ENCODE measurements around the gene COL13A1.

Gene COL13A1

DNA sequence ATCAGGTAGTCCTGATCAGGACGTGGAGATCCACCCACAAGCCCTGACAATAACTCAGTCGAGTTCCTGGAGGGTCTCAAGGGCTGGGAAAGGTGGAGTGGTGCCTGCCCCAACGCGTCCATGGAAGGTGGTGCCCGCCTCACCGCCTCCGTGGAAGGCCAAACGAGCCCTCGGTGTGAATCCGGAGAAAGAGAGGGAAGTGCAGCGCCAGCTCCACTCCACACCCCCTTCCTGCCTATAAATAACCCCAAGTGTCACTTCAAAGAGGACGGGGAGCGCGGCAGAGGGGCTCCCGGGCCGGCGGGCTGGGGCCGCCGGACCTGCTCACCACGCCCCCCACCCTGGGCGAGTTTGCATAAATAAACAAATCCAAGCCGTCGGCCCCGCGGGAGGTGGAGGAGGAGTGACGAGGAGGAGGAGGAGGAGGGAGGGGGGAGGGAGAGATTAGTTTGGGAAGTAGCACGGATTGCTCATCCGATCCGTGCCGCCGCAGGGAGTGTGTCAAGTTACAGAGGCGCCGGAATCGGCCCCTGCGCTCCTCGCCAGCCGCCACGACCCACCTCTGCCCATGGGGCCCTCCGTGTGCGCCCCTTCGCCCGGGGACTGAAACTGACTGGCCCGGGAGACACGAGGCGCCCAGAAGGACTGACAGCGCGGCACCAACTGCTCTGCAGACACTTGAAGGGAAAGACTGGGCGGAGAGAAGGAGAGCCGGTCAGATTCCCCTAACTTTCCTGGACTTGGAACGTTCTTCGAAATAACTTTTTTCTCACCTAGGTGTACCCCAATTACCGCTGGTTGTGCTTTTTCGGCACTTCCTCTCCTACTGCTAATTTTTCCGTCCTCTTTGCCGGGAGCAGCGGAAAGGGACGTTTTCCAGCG, at the start of gene COL13A1:
Gene COL13A1, plus strand, starts transcription at position 473 of the 882 bp plus-strand sequence. CDS start 518 bp downstream, outside the sequence.
- DNase-seq (ENCODE audit: low read depth), result no peak

- DNase-seq (ENCODE audit: low read depth), result no peak
These were observed 49.2 kb upstream of the COL13A1 start for GRCh38 chr10:69752479-69752878.

GRCh38 chr10:69756279-69756678, 45.4 kb upstream of the COL13A1 start:
- no peak for DNase-seq (ENCODE audit: low read depth)

DNA sequence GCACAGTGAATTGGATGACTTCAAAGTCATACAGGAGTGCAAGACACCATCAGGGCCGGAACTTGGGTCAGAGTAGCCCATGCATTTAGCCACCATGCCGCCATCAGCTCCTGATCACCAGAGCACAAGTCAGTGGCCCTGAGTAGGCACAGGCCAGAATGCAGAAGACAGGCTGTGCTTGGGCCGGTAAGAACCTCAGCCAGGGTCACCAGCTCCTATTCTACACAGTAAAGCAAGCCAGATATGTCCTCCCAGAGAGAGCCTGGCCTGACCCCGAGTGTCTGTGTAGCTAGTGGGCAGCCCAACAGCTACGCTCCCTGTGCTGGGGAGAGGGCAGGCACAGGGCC, 44.5 kb upstream of the COL13A1 start:
- no peak for DNase-seq (ENCODE audit: low read depth)

DNA sequence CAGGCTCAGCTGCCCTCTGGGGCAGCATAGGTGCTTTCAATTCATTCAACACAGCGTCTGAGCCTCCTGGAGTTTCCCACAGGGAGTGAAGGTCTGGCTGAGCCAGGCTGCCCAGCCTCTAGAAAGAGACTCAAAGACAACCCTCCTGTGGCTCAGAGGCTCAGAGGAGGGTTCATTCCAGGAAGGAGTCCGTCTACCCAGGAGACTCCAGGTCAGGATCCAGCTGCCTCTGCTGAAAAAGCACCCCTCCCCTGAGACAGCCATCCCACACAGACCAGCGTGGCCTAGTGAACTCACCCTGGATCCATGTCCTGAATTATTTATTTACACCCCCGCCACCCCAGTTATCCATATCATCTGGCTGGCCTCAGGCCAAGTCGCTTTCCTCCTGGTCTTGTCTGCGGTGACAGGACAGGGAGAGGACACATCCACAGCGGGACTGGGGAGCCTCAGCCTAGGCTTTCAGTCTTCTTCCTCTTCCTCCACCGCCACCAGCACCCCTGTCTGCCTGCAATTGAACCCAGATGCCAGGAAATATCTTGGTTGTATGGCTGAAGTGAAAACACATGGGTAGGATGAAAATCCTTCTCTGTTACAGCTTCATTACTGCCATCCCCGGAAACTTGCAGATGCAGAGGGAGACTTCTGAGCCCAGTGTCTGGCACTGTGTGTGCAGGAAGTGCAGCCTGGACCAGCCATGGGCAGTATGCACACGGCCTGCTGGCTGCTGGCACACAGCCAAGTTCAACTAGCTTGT, 44.0 kb upstream of the COL13A1 start:
- no peak for DNase-seq (ENCODE audit: low read depth)

GRCh38 chr10:69758310-69758728, 43.4 kb upstream of the COL13A1 start:
- DNase-seq (ENCODE audit: low read depth), result no peak

- DNase-seq (ENCODE audit: low read depth), result no peak
These were observed 42.1 kb upstream of the COL13A1 start for GRCh38 chr10:69759641-69760040.

DNA sequence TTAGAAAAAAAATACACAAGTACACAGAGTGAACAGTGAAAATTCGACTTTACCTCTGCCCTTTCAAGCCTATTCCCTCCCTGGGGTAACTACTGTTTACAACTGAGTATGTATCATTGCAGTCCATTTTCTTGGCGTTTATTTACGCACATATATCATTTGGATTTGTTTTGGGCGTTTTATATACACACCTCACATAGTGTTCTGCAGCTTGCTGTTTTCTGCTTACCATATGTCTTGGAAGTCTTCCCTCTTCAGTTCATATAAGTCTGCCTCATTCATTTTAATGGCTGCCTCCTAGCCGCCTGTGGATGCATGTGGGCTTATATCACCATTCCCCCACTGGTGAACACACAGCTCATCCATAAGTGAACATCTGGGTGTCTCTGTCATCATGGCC, 41.6 kb upstream of the COL13A1 start:
- no peak for DNase-seq (ENCODE audit: low read depth)

DNA sequence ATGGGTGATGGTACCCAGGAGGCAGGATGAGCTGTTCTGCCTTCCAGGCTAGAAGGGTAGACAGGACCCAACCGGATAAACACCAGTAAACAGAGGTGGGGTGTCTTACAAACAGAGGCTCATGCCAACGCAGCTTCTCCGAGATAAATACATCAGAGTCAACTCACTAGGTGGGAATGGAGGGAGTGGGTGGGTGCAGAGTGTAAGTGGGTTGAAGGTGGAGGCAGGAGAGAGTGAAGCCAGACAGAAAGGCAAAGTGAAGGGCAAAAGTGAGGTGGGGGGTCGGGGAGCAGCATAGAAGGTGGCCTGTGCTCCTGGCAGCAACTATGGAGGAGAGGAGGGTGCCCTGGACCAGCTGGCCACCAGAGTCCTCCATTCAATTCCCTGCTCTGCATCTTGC, 40.4 kb upstream of the COL13A1 start:
- no peak for DNase-seq (ENCODE audit: low read depth)

GRCh38 chr10:69766161-69766910, 35.4 kb upstream of the COL13A1 start:
- DNase-seq (ENCODE audit: low read depth), result no peak

DNA sequence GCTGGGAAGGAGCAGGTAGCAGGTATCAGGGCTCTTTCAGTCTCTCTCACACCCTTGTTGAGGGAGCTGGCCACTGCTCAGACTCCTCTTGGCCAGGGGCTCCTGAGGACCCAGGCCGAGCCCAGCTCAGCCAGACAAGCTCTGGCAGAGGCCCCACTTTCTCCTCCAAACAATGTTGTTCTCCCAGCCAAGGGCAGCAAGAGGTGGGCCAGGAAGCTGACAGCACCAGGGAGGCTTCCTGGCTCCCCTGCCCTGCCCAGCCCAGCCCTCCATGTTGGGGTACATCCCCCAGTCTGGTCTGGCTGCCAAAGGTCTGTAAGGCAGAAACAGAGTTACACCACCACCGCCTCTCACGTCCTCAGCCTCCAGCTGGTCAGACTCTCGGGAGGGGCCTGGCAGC, 33.9 kb upstream of the COL13A1 start:
- no peak for DNase-seq (ENCODE audit: low read depth)

- no peak for DNase-seq (ENCODE audit: low read depth)
These were observed 33.3 kb upstream of the COL13A1 start for GRCh38 chr10:69768386-69768785.

DNA sequence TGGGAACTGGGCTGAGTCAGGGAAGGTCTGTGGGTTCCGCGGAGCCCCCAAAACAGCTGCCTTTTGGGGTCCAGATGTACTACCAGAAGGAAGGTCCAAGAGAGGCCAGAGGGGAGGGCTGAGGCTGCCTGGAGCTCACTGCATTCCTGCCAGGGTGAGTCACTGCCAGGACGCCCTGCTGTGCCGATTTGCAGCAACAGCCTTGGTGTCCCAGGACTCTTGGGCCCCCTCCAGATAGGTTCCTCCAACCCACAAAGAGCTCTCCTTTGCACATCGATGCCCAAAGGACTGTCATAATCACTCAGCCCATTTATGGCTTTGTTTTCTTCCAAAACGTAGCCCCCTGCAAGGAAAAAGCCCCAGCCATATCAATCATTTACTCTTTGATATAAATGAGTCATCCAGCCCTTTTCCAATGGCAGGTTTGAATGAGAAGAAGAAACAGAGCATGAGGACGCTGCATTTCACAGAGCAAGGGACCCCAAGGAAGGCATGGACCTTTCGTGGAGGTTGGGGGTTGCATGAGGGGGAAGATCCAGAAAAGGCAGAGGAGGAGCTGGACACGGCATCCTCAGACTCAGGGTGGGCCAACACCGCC, 32.2 kb upstream of the COL13A1 start:
- no peak for DNase-seq (ENCODE audit: low read depth)

- DNase-seq (ENCODE audit: low read depth), result no peak
These were observed 28.6 kb upstream of the COL13A1 start for GRCh38 chr10:69772933-69773704.

DNA sequence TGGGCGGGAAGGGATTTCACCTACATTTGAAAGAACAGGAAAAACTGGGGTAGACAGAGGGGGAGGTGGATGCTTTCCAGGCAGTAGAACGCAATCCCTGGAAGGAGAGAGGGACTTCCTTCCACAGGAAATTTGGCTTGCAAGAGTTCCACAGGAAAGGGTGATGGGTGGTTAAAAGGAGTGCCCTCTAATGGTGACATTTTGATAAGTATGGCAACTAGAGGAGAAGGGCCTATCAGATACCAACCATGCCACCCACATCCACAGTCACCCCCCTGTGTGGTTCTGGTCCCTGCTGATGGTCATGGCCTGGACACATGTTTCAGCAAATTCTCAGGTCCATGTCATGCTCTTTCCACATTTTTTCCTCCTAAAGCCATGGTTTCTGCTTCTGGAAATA, 27.1 kb upstream of the COL13A1 start:
- no peak for DNase-seq (ENCODE audit: low read depth)

- no peak for DNase-seq (ENCODE audit: low read depth)
These were observed 21.6 kb upstream of the COL13A1 start for GRCh38 chr10:69780077-69780476.

DNA sequence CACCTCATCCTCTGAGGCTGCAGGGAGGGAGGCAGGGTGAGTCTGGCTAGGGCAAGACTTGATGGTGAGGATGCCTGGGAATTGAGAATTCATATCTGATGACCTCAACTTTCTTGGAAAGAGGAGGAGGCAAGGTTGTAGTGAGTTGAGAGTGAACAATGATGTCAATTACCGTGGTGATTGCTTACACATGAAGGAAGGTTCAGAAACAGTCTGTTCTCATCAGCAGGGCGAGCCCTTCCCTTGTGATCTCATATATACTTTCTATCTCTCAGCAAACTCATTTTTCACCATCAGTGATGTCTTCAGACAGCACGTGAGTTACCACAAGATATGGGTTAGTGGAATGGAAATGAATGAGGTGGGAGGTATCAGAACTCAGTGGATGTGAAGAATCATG, 20.1 kb upstream of the COL13A1 start:
- DNase-seq (ENCODE audit: low read depth), result no peak

- no peak for DNase-seq (ENCODE audit: low read depth)
These were observed 18.2 kb upstream of the COL13A1 start for GRCh38 chr10:69783515-69783914.

- no peak for DNase-seq (ENCODE audit: low read depth)
These were observed 14.9 kb upstream of the COL13A1 start for GRCh38 chr10:69786791-69787190.

DNA sequence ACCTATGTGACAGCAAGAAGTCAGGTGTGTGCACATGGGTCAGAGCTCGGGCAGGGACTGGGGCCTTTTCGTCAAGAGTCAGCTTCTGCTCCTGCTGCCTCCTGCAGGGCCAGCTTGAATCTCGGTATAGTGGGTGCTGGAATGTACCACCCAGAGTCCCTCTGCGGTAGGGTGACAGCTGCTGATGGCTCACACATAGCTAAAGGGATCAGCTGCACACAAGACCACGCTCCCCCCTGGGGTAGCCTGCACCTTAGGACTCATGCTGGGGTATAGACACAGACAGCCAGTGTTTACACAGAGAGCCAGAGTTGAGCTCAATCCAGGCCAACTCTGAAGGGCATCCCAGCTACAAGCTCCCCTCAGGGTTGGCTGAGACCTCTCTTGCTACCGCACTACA, 14.0 kb upstream of the COL13A1 start:
- DNase-seq (ENCODE audit: low read depth), result no peak

DNA sequence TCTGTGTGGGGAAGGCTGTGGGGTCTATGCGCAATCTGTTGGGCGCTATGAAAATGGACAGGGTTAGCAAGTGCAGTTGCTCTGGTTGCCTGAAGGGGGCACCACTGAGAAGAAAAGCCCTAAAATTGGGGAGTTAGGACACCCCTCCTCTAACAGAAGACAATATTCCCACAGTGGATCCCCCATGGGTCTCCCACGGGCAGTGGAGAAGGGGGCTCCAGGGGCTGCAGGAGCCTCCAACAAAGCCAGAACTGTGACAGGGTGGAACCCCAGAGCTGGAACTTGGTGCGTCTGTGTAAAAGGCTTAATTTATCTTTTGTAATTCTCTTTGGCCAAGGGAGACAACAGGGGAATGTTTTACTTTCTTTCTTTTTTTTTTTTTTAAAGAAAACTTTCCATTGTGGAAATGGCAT, 12.5 kb upstream of the COL13A1 start:
- no peak for DNase-seq (ENCODE audit: low read depth)

Data from stimulated activated CD8-positive, alpha-beta memory T cell treated with anti-CD3 and anti-CD28 coated beads, Interleukin-15, amount 100 ng/mL, for 24 hours (primary cell).